HepG2 (cell line): ENCODE data around the gene USP30. TPM values are rescaled to one million over a fixed set of nuclear protein-coding genes. Genes with fewer than 3 reads are reported as not detected.

Experiments
- ATAC-seq: fragments of 200-7000 bp; cut with Tn5 transposase; 3 replicates; pipeline ENCODE4 v1.9.1; 2020; ENCODE audit warnings: mild to moderate bottlenecking, moderate library complexity
- BruUV-seq: library from RNA; stranded (reverse); fragments of 400-500 nt; replicated peaks from 2 replicates; lab custom pipeline; 2021; lab: Mats Ljungman, UMichigan
- CTCF ChIA-PET: fragments of 300-600 bp; formaldehyde crosslinking; extraction: SDS; loops from one replicate; lab custom pipeline; 2021; ENCODE audit warnings: low total read pairs, inconsistent platforms, low intra/inter-chr PET ratio; lab: Yijun Ruan, JAX
- POLR2A ChIA-PET: fragments of 350-600 bp; sonication (Branson Sonifier 250); formaldehyde crosslinking; loops from one replicate; lab custom pipeline; 2020; ENCODE audit warnings: antibody characterized with exemption, inconsistent platforms; lab: Yijun Ruan, JAX
- DNase-seq: peaks from one replicate; pipeline ENCODE4 v3.0.0-alpha.2; 2015; ENCODE audit warnings: low spot score
- FAIRE-seq: peaks from 3 replicates; lab custom pipeline; 2011; peaks lifted over from hg19 to GRCh38; lab: Jason Lieb, UNC
- H2AFZ ChIP-seq: one replicate; pipeline ENCODE4 v1.6.1; 2011; ENCODE audit warnings: low read length, inconsistent platforms
- H3K27ac ChIP-seq: fragments of 300-600 bp; 3 replicates; pipeline ENCODE4 v1.8.0; 2011; ENCODE audit warnings: mixed run types, mild to moderate bottlenecking, mixed read lengths, low read length, inconsistent platforms; ENCODE audit not compliant: insufficient read depth; ENCODE audit errors: extremely low read length
- H3K27me3 ChIP-seq, 2 experiments: fragments of 200-600 bp in 1 of 2; 2 replicates in 1 of 2; 3 replicates in 1 of 2; pipeline versions ENCODE4 v1.6.0 to v1.8.0; 2011; ENCODE audit warnings: low read length in 2 of 2, mild to moderate bottlenecking in 2 of 2, moderate library complexity in 2 of 2, inconsistent platforms in 1 of 2; ENCODE audit not compliant: insufficient read depth in 2 of 2, control insufficient read depth in 1 of 2
- H3K36me3 ChIP-seq, 2 experiments: fragments of 200-600 bp in 1 of 2; replicated peaks in 1 of 2; 2 replicates in 1 of 2; 3 replicates in 1 of 2; pipeline versions ENCODE4 v1.5.1 to v1.8.0; 2011; ENCODE audit warnings: low read length in 2 of 2, inconsistent platforms in 1 of 2; ENCODE audit not compliant: insufficient read depth in 2 of 2, control insufficient read depth in 1 of 2
- H3K4me1 ChIP-seq: 2 replicates; pipeline ENCODE4 v1.5.1; 2012; ENCODE audit warnings: low read length, inconsistent platforms; ENCODE audit not compliant: insufficient read depth
- H3K4me2 ChIP-seq: 2 replicates; pipeline ENCODE4 v1.6.0; 2011; ENCODE audit warnings: low read depth, low read length, inconsistent platforms
- H3K4me3 ChIP-seq, 3 experiments: fragments of 200-600 bp in 1 of 3; sonication (generic), shearing (Covaris generic) in 1 of 3; replicated peaks in 1 of 3; 2 replicates each; pipeline ENCODE4 v1.5.1; 2011 to 2016; ENCODE audit warnings: low read length in 3 of 3, inconsistent platforms in 2 of 3, low read depth in 2 of 3, mild to moderate bottlenecking in 2 of 3, control low read depth in 1 of 3, mixed read lengths in 1 of 3; ENCODE audit not compliant: insufficient read depth in 1 of 3
- H3K79me2 ChIP-seq: one replicate; pipeline ENCODE4 v1.6.1; 2011; ENCODE audit warnings: low read length, inconsistent platforms; ENCODE audit not compliant: insufficient read depth
- H3K9ac ChIP-seq: 2 replicates; pipeline ENCODE4 v1.6.0; 2011; ENCODE audit warnings: mild to moderate bottlenecking, low read depth, low read length, inconsistent platforms; ENCODE audit not compliant: insufficient read depth
- H3K9me3 ChIP-seq: 2 replicates; pipeline ENCODE4 v1.5.1; 2012; ENCODE audit warnings: mild to moderate bottlenecking, low read length
- H4K20me1 ChIP-seq: 2 replicates; pipeline ENCODE4 v1.6.0; 2011; ENCODE audit warnings: inconsistent platforms, mild to moderate bottlenecking, low read length, moderate library complexity; ENCODE audit not compliant: insufficient read depth
- KDM5A ChIP-seq: fragments of 200-600 bp; sonication (generic); IDR thresholded peaks from 2 replicates; pipeline ENCODE4 v1.7.0; 2018; ENCODE audit warnings: antibody characterized with exemption, mild to moderate bottlenecking, low read length, borderline replicate concordance
- KDM6A ChIP-seq: IDR thresholded peaks from 2 replicates; pipeline ENCODE4 v1.6.1; 2016; ENCODE audit warnings: low read depth
- RARG ChIP-seq: sonication (generic); formaldehyde crosslinking; IDR thresholded peaks from 2 replicates; pipeline ENCODE4 v1.4.0; 2020; ENCODE audit warnings: low read depth, mild to moderate bottlenecking, missing genetic modification reagents
- ZNF225 ChIP-seq: sonication (generic); formaldehyde crosslinking; IDR thresholded peaks from 2 replicates; pipeline ENCODE4 v1.4.0; 2020; ENCODE audit warnings: mild to moderate bottlenecking, missing genetic modification reagents
- ZNF292 ChIP-seq: sonication (generic); formaldehyde crosslinking; IDR thresholded peaks from 2 replicates; pipeline ENCODE4 v1.8.1; 2022; ENCODE audit warnings: mild to moderate bottlenecking, low read depth, missing genetic modification reagents, borderline replicate concordance
- ZNF580 ChIP-seq: IDR thresholded peaks from 2 replicates; pipeline ENCODE4 v1.6.1; 2016; ENCODE audit warnings: low read depth, borderline replicate concordance
- ZNF619 ChIP-seq: sonication (generic); formaldehyde crosslinking; IDR thresholded peaks from 2 replicates; pipeline ENCODE4 v1.4.0; 2020; ENCODE audit warnings: mild to moderate bottlenecking, missing genetic modification reagents
- ZNF7 ChIP-seq: IDR thresholded peaks from 2 replicates; pipeline ENCODE4 v1.6.1; 2016; ENCODE audit warnings: missing biosample characterization, missing genetic modification reagents
- ZSCAN12 ChIP-seq: sonication (generic); formaldehyde crosslinking; IDR thresholded peaks from 2 replicates; pipeline ENCODE4 v1.9.0; 2021; ENCODE audit warnings: mild to moderate bottlenecking, missing genetic modification reagents
- WGBS: methylation state at CpG from one replicate; pipeline ENCODE4 v1.1.6; 2017; ENCODE audit warnings: low lambda C conversion rate; 5-methylcytosine and 5-hydroxymethylcytosine counted together
- in situ Hi-C: cut with HindIII; loops from 2 replicates; pipeline ENCODE4 v1.10.0; 2017; ENCODE audit warnings: low pct_unique_long_range_greater_than_20kb; ENCODE audit not compliant: extremely low pct_ligation_motif_present
- intact Hi-C: fragments of 100-400 bp; cut with micrococcal nuclease; formaldehyde crosslinking; loops from one replicate; pipeline ENCODE4 v1.10.0; 2022; ENCODE audit not compliant: unreplicated experiment
- polyA plus RNA-seq, 8 experiments: library from polyadenylated mRNA; depleted of rRNA in 3 of 8; stranded (reverse) in 7 of 8; unstranded in 1 of 8; fragments of >200 nt; fragmentation: Illumina TruSeq in 4 of 8; extraction: Trizol in 4 of 8; gene quantifications; 2 replicates each; pipeline versions ENCODE4 v1.2.1 to v1.2.3, GENCODE V29; 2011 to 2016; ENCODE audit warnings: low read depth in 4 of 8, missing spikeins in 1 of 8, mixed read lengths in 1 of 8; ENCODE audit not compliant: insufficient read depth in 1 of 8
- total RNA-seq, 5 experiments: library from RNA; depleted of rRNA; stranded (reverse); fragments of >200 nt; fragmentation: Illumina TruSeq; extraction: Trizol; gene quantifications; 2 replicates each; pipeline ENCODE4 v1.2.3, GENCODE V29; 2016; ENCODE audit warnings: low read depth in 1 of 5
- TF ChIP-seq, protein P1 (sequence below): IDR thresholded peaks from 2 replicates; pipeline ENCODE4 v1.6.1; 2016

USP30 gene
- total and polyA plus RNA-seq, 2 of the 13 experiments (the other 11 are each of a cell fraction or from before 2014, with no cell fraction given): 11.2 to 20.8 TPM

GRCh38 chr12:109057376-109057775 is 5.0 kb downstream of the USP30 start:
- H4K20me1 ChIP-seq: no peaks in the 10 kb centered on the region
- TF ChIP-seq ZNF580 (CRISPR knock-in tag) (no peak), ZNF292 (no peak), ZNF225 (CRISPR knock-in tag) (no peak), KDM5A (no peak), ZNF7 (CRISPR knock-in tag) (no peak), ZNF619 (CRISPR knock-in tag) (no peak), KDM6A (no peak), RARG (CRISPR knock-in tag) (no peak), ZSCAN12 (CRISPR knock-in tag) (no peak)
- TF ChIP-seq, protein P1, sequence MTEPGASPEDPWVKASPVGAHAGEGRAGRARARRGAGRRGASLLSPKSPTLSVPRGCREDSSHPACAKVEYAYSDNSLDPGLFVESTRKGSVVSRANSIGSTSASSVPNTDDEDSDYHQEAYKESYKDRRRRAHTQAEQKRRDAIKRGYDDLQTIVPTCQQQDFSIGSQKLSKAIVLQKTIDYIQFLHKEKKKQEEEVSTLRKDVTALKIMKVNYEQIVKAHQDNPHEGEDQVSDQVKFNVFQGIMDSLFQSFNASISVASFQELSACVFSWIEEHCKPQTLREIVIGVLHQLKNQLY (CRISPR knock-in tag): no peak
- 88% methylated on average over 1 of the region's 1 CpG for WGBS
- H3K4me3 ChIP-seq: no peak overlapping the region
- H3K4me1 ChIP-seq: peaks cover 7% of the 10 kb centered on the region
- FAIRE-seq (no peak), DNase-seq (no peak), ATAC-seq (no peak)
- intact Hi-C loops (no loop called here), in situ Hi-C loops (no loop called here)
- no peak overlapping the region for H2AFZ ChIP-seq
- H3K79me2 ChIP-seq: peaks cover 7% of the 10 kb centered on the region
- POLR2A ChIA-PET: no interaction called here
- H3K9me3 ChIP-seq: no peaks in the 10 kb centered on the region
- CTCF ChIA-PET: no interaction called here
- peaks cover 1 to 11% of the 10 kb centered on the region in 2 experiments for H3K36me3 ChIP-seq
- no peak overlapping the region for H3K27ac ChIP-seq
- BruUV-seq: no TSS peak
- H3K4me2 ChIP-seq: no peak overlapping the region
- no peaks in the 10 kb centered on the region; a peak in 1 of 5 replicates for H3K27me3 ChIP-seq
- no peak overlapping the region for H3K9ac ChIP-seq
